Body of pancreas (tissue), 4 donors: ENCODE data around the gene CRIM1.

ENCODE experiments used
- CTCF ChIP-seq, 7 experiments: fragments of 450-650 bp in 4 of 7; fragments of 200-600 bp in 3 of 7; sonication (generic) in 3 of 7; IDR thresholded peaks; one replicate each; pipeline ENCODE4 v1.5.1; 2016 to 2019; ENCODE audit warnings: antibody characterized with exemption in 7 of 7
- POLR2A ChIP-seq, 3 donors: fragments of 450-650 bp; IDR thresholded peaks; one replicate each; pipeline ENCODE4 v1.6.1; 2016; ENCODE audit warnings: antibody characterized with exemption in 3 of 3, mild to moderate bottlenecking in 2 of 3

- TF ChIP-seq CTCF (IDR thresholded peaks at IDR 0.05): no peak
- TF ChIP-seq POLR2A (IDR thresholded peaks at IDR 0.05): no peak
These were observed 211.3 kb downstream of the CRIM1 start for GRCh38 chr2:36566887-36567286.
